ENCODE data around the gene RPL13. TPM values are rescaled to one million over a fixed set of nuclear protein-coding genes. Genes with fewer than 3 reads are reported as not detected.
"Not testable (repeated sequence)": the region's sequence is repeated elsewhere in the genome, so short reads cannot be mapped to it uniquely, and the experiment has no call there.

RPL13 gene
- total RNA-seq, 1 donor from 2014 or later: 2,070 TPM

DNA sequence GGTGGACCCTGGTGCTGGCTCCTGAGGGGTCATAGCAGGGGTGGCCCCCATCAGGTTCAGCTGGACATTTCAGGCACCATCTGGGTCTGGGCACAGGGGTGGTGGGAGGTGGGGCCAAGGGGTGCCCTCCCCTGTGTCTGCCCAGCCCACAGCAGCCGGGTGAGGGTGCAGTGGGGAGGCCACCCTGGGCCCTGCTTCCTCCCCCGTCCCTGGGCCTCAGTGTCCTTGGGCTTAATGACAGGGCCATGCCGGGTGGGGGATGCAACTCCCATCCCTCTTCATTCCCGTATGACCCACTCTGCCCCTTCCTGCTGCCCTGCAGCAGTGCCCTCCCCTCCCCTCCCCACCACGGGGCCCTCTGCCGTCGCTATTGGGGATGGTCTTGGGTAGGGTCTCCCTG, 25.7 kb downstream of the RPL13 start:
- TF ChIP-seq, protein P1, sequence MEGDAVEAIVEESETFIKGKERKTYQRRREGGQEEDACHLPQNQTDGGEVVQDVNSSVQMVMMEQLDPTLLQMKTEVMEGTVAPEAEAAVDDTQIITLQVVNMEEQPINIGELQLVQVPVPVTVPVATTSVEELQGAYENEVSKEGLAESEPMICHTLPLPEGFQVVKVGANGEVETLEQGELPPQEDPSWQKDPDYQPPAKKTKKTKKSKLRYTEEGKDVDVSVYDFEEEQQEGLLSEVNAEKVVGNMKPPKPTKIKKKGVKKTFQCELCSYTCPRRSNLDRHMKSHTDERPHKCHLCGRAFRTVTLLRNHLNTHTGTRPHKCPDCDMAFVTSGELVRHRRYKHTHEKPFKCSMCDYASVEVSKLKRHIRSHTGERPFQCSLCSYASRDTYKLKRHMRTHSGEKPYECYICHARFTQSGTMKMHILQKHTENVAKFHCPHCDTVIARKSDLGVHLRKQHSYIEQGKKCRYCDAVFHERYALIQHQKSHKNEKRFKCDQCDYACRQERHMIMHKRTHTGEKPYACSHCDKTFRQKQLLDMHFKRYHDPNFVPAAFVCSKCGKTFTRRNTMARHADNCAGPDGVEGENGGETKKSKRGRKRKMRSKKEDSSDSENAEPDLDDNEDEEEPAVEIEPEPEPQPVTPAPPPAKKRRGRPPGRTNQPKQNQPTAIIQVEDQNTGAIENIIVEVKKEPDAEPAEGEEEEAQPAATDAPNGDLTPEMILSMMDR (IDR thresholded peaks at IDR 0.05; ENCODE audit: unreplicated experiment): no peak
- H3K27me3 Mint-ChIP-seq (ENCODE audit: unreplicated experiment): no peaks in the 10 kb centered on the region
- H3K27ac Mint-ChIP-seq (ENCODE audit: unreplicated experiment): no peak overlapping the region
- no peaks in the 10 kb centered on the region for H3K36me3 Mint-ChIP-seq (ENCODE audit: low read depth, unreplicated experiment)
- H3K4me3 Mint-ChIP-seq (ENCODE audit: unreplicated experiment): no peak overlapping the region
- no peaks in the 10 kb centered on the region for H3K9me3 Mint-ChIP-seq (ENCODE audit: unreplicated experiment)
- no peaks in the 10 kb centered on the region for H3K4me1 Mint-ChIP-seq (ENCODE audit: unreplicated experiment)
- DNase-seq (ENCODE audit: low spot score): no peak

DNA sequence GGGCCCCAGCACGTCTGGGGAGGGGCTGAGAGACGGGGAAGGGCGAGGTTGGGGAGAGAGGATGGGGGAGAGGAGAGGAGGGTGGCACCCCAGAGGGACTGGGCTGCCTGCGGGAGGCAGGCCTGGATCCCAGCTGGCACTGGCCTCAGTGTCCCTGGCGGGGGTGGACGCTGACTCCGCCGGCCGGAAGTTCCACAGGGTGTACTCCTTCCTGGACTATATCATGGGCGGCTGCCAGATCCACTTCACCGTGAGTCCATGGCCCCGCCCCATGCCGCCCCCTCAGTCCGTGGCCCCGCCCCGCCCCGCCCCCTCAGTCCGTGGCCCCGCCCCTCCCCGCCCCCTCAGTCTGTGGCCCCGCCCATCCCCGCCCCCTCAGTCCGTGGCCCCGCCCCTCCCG, 26.4 kb downstream of the RPL13 start:
- Mint-ChIP-seq H3K36me3 (ENCODE audit: low read depth, unreplicated experiment) (no peaks in the 10 kb centered on the region), H3K4me1 (ENCODE audit: unreplicated experiment) (no peaks in the 10 kb centered on the region), H3K9me3 (ENCODE audit: unreplicated experiment) (no peaks in the 10 kb centered on the region), H3K27ac (ENCODE audit: unreplicated experiment) (no peak overlapping the region), H3K4me3 (ENCODE audit: unreplicated experiment) (no peak overlapping the region), H3K27me3 (ENCODE audit: unreplicated experiment) (no peaks in the 10 kb centered on the region)
- no peak for DNase-seq (ENCODE audit: low spot score)
- TF ChIP-seq, protein P1 (IDR thresholded peaks at IDR 0.05; ENCODE audit: unreplicated experiment): no peak

DNA sequence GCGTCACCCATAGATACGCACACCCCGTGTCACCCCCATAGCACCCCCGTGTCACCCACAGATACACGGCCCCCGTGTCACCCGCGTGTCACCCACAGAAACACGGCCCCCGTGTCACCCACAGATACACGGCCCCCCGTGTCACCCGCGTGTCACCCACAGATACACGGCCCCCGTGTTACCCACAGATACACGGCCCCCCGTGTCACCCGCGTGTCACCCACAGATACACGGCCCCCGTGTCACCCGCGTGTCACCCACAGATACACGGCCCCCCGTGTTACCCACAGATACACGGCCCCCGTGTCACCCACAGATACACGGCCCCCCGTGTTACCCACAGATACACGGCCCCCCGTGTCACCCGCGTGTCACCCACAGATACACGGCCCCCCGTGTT, 27.2 kb downstream of the RPL13 start:
- not testable (repeated sequence) for H3K36me3 Mint-ChIP-seq (ENCODE audit: low read depth, unreplicated experiment)

DNA sequence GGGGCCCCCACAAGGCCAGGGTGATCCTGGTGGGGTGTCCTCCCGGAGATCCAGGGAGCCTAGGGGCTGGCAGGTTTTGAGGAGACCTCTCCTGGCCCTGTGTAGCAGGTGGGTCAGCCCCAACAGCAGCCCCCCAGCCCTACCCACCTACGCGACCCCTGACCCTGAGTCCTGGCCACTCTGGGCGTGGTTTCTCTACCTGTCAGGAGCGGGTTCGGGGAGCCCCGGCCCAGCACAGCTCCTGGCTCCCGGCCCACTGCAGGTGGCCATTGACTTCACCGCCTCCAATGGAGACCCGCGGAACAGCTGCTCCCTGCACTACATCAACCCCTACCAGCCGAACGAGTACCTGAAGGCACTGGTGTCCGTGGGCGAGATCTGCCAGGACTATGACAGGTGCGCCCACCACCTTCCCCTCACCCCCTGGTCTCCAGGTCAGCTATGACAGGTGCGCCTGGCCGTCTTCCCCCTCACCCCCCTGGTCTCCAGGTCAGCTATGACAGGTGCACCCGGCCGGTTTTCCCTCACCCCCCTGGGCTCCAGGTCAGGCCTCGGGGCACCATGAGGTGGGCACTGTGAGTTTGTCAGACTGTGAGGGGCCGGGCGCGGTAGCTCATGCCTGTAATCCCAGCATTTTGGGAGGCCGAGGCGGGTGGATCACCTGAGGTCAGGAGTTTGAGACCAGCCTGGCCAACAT, 28.1 kb downstream of the RPL13 start:
- TF ChIP-seq, protein P1 (IDR thresholded peaks at IDR 0.05; ENCODE audit: unreplicated experiment): no peak
- no peaks in the 10 kb centered on the region for H3K4me1 Mint-ChIP-seq (ENCODE audit: unreplicated experiment)
- no peak overlapping the region for H3K4me3 Mint-ChIP-seq (ENCODE audit: unreplicated experiment)
- H3K36me3 Mint-ChIP-seq (ENCODE audit: low read depth, unreplicated experiment): no peaks in the 10 kb centered on the region
- no peaks in the 10 kb centered on the region for H3K9me3 Mint-ChIP-seq (ENCODE audit: unreplicated experiment)
- H3K27me3 Mint-ChIP-seq (ENCODE audit: unreplicated experiment): no peaks in the 10 kb centered on the region
- H3K27ac Mint-ChIP-seq (ENCODE audit: unreplicated experiment): no peak overlapping the region
- no peak for DNase-seq (ENCODE audit: low spot score)

More for the DNA sequence above, 27.2 kb downstream of the RPL13 start:
- not testable (repeated sequence) for DNase-seq (ENCODE audit: low spot score); H3K27me3 Mint-ChIP-seq (ENCODE audit: unreplicated experiment); H3K4me3 Mint-ChIP-seq (ENCODE audit: unreplicated experiment); H3K4me1 Mint-ChIP-seq (ENCODE audit: unreplicated experiment); H3K27ac Mint-ChIP-seq (ENCODE audit: unreplicated experiment); H3K9me3 Mint-ChIP-seq (ENCODE audit: unreplicated experiment)

- Mint-ChIP-seq H3K36me3 (ENCODE audit: low read depth, unreplicated experiment) (no peaks in the 10 kb centered on the region), H3K27ac (ENCODE audit: unreplicated experiment) (no peak overlapping the region), H3K9me3 (ENCODE audit: unreplicated experiment) (no peaks in the 10 kb centered on the region), H3K4me3 (ENCODE audit: unreplicated experiment) (no peak overlapping the region), H3K27me3 (ENCODE audit: unreplicated experiment) (no peaks in the 10 kb centered on the region), H3K4me1 (ENCODE audit: unreplicated experiment) (no peaks in the 10 kb centered on the region)
- DNase-seq (ENCODE audit: low spot score): no peak
- TF ChIP-seq, protein P1 (IDR thresholded peaks at IDR 0.05; ENCODE audit: unreplicated experiment): no peak
These were observed 28.9 kb downstream of the RPL13 start for GRCh38 chr16:89589241-89589926.
